Neural cell (in vitro differentiated cells): ENCODE results near the gene HAO2.

Source experiments
- POLR2AphosphoS5 ChIP-seq: IDR thresholded peaks from 2 replicates; pipeline ENCODE4 v1.6.1; 2012
- TF ChIP-seq, protein P1 (sequence below): fragments of 450-650 bp; IDR thresholded peaks from 2 replicates; pipeline ENCODE4 v1.5.1; 2014; ENCODE audit warnings: antibody characterized with exemption, mild to moderate bottlenecking, moderate library complexity; ENCODE audit not compliant: poor library complexity, severe bottlenecking
- TF ChIP-seq, protein P2 (sequence below): IDR thresholded peaks from 2 replicates; pipeline ENCODE4 v1.6.1; 2012; ENCODE audit warnings: borderline replicate concordance

DNA sequence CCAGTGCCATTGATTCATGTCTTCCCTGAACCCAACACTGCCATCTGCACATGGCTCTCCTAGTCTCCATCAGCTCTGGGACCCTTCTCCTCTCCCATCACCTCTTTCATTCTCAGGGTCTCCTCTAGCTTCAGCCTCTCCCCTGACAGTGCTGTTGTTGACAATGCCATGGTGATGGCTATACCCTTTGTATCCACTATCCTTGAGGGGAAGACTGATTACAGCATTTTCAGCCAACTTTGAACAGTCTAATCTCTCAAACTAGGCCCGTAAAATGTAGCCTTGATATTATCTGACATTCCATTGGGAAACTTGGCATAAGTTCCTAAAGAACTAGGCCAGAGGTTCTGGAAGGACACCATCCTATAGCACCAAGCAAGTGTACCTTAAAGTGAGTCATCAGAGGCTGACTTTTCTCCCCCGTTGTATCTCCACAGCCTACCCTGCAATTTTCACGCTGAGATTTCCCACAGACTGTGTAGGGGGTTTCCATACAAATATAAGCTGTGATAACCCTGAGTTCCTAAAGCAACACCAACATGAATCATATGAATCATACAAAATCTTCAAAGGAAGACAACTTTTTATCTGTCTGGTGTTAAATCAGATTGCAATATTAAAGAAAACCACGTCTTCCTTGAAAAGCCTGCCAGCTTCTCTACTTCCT lies 5.8 kb downstream of the HAO2 start:
- TF ChIP-seq, protein P1, sequence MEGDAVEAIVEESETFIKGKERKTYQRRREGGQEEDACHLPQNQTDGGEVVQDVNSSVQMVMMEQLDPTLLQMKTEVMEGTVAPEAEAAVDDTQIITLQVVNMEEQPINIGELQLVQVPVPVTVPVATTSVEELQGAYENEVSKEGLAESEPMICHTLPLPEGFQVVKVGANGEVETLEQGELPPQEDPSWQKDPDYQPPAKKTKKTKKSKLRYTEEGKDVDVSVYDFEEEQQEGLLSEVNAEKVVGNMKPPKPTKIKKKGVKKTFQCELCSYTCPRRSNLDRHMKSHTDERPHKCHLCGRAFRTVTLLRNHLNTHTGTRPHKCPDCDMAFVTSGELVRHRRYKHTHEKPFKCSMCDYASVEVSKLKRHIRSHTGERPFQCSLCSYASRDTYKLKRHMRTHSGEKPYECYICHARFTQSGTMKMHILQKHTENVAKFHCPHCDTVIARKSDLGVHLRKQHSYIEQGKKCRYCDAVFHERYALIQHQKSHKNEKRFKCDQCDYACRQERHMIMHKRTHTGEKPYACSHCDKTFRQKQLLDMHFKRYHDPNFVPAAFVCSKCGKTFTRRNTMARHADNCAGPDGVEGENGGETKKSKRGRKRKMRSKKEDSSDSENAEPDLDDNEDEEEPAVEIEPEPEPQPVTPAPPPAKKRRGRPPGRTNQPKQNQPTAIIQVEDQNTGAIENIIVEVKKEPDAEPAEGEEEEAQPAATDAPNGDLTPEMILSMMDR, result no peak
- TF ChIP-seq, protein P2, sequence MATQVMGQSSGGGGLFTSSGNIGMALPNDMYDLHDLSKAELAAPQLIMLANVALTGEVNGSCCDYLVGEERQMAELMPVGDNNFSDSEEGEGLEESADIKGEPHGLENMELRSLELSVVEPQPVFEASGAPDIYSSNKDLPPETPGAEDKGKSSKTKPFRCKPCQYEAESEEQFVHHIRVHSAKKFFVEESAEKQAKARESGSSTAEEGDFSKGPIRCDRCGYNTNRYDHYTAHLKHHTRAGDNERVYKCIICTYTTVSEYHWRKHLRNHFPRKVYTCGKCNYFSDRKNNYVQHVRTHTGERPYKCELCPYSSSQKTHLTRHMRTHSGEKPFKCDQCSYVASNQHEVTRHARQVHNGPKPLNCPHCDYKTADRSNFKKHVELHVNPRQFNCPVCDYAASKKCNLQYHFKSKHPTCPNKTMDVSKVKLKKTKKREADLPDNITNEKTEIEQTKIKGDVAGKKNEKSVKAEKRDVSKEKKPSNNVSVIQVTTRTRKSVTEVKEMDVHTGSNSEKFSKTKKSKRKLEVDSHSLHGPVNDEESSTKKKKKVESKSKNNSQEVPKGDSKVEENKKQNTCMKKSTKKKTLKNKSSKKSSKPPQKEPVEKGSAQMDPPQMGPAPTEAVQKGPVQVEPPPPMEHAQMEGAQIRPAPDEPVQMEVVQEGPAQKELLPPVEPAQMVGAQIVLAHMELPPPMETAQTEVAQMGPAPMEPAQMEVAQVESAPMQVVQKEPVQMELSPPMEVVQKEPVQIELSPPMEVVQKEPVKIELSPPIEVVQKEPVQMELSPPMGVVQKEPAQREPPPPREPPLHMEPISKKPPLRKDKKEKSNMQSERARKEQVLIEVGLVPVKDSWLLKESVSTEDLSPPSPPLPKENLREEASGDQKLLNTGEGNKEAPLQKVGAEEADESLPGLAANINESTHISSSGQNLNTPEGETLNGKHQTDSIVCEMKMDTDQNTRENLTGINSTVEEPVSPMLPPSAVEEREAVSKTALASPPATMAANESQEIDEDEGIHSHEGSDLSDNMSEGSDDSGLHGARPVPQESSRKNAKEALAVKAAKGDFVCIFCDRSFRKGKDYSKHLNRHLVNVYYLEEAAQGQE, result no peak
- TF ChIP-seq POLR2AphosphoS5, result no peak
